Endothelial cell of umbilical vein (primary cell): ENCODE results near the gene EXOC5. TPM values are rescaled to one million over a fixed set of nuclear protein-coding genes. Genes with fewer than 3 reads are reported as not detected.

Experiments used
- BruUV-seq: library from RNA; stranded (reverse); fragments of 400-500 nt; replicated peaks from 2 replicates; lab custom pipeline; 2021; lab: Mats Ljungman, UMichigan
- CTCF ChIA-PET: fragments of 300-600, 350-600 bp; sonication (Branson Sonifier 250); formaldehyde crosslinking; loops from one replicate; lab custom pipeline; 2021; ENCODE audit warnings: antibody characterized with exemption, inconsistent platforms; lab: Charles Lee
- POLR2A ChIA-PET: fragments of 300-600, 350-600 bp; sonication (Branson Sonifier 250); formaldehyde crosslinking; loops from one replicate; lab custom pipeline; 2021; ENCODE audit warnings: antibody characterized with exemption, inconsistent platforms; lab: Charles Lee
- DNase-seq: peaks from one replicate; pipeline ENCODE4 v3.0.0-alpha.2; 2011; ENCODE audit warnings: low read depth, low spot score
- FAIRE-seq: peaks from 2 replicates; lab custom pipeline; 2011; peaks lifted over from hg19 to GRCh38; lab: Jason Lieb, UNC
- H2AFZ ChIP-seq: 2 replicates; pipeline ENCODE4 v1.6.0; 2012; ENCODE audit warnings: low read depth, low read length, control low read depth, inconsistent platforms
- H3K27ac ChIP-seq: 2 replicates; pipeline ENCODE4 v1.5.1; 2011; ENCODE audit warnings: low read depth, mild to moderate bottlenecking, control low read depth, low read length, moderate library complexity; ENCODE audit not compliant: insufficient read depth
- H3K27me3 ChIP-seq, 2 experiments: 2 replicates each; pipeline versions ENCODE4 v1.6.0 to v1.6.1; 2011; ENCODE audit warnings: low read length in 2 of 2, mixed read lengths in 1 of 2; ENCODE audit not compliant: control insufficient read depth in 2 of 2, insufficient read depth in 2 of 2
- H3K36me3 ChIP-seq, 2 experiments: 2 replicates in 1 of 2; 3 replicates in 1 of 2; pipeline ENCODE4 v1.5.1; 2011; ENCODE audit warnings: low read length in 2 of 2, mild to moderate bottlenecking in 1 of 2, moderate library complexity in 1 of 2; ENCODE audit not compliant: control insufficient read depth in 2 of 2, insufficient read depth in 2 of 2; ENCODE audit errors: extremely low read depth in 1 of 2
- H3K4me1 ChIP-seq: 3 replicates; pipeline ENCODE4 v1.5.1; 2011; ENCODE audit warnings: mild to moderate bottlenecking, low read length; ENCODE audit not compliant: control insufficient read depth, insufficient read depth; ENCODE audit errors: extremely low read depth
- H3K4me2 ChIP-seq: 2 replicates; pipeline ENCODE4 v1.6.1; 2011; ENCODE audit warnings: low read length, control low read depth, mixed read lengths; ENCODE audit not compliant: insufficient read depth
- H3K4me3 ChIP-seq, 3 experiments: fragments of 200-600 bp in 1 of 3; sonication (generic), shearing (Covaris generic) in 1 of 3; replicated peaks in 1 of 3; 2 replicates each; pipeline ENCODE4 v1.5.1; 2011 to 2016; ENCODE audit warnings: control low read depth in 3 of 3, low read length in 3 of 3, mild to moderate bottlenecking in 2 of 3, inconsistent platforms in 1 of 3, low read depth in 1 of 3, moderate library complexity in 1 of 3; ENCODE audit not compliant: insufficient read depth in 1 of 3
- H3K79me2 ChIP-seq: 2 replicates; pipeline ENCODE4 v1.6.0; 2012; ENCODE audit warnings: low read length, inconsistent platforms; ENCODE audit not compliant: control insufficient read depth, insufficient read depth
- H3K9ac ChIP-seq: replicated peaks from 2 replicates; pipeline ENCODE3; 2011; ENCODE audit warnings: low read length, control low read depth; ENCODE audit not compliant: insufficient read depth; ENCODE audit errors: extremely low read depth
- H3K9me1 ChIP-seq: replicated peaks from 3 replicates; pipeline ENCODE4 v1.6.0; 2011; ENCODE audit warnings: mild to moderate bottlenecking, low read length; ENCODE audit not compliant: control insufficient read depth, insufficient read depth; ENCODE audit errors: extremely low read depth
- H3K9me3 ChIP-seq: replicated peaks from 2 replicates; pipeline ENCODE4 v1.5.1; 2012; ENCODE audit warnings: low read length, inconsistent platforms; ENCODE audit not compliant: control insufficient read depth, insufficient read depth
- H4K20me1 ChIP-seq: replicated peaks from 2 replicates; pipeline ENCODE3; 2011; ENCODE audit warnings: mild to moderate bottlenecking, low read length; ENCODE audit not compliant: control insufficient read depth, insufficient read depth; ENCODE audit errors: extremely low read depth
- CTCF ChIP-seq, 2 donors: IDR thresholded peaks; 1 replicate in 1 of 2; 2 replicates in 1 of 2; pipeline ENCODE4 v1.5.1; 2011; ENCODE audit warnings: low read length in 2 of 2, mild to moderate bottlenecking in 2 of 2, moderate library complexity in 2 of 2, control low read depth in 1 of 2, inconsistent platforms in 1 of 2, low read depth in 1 of 2; ENCODE audit not compliant: insufficient read depth in 1 of 2; ENCODE audit errors: extremely low read depth in 1 of 2
- EZH2 ChIP-seq: IDR thresholded peaks from 2 replicates; pipeline ENCODE4 v1.6.1; 2012; ENCODE audit warnings: borderline replicate concordance, low read depth, mild to moderate bottlenecking, moderate library complexity, low read length, inconsistent platforms; ENCODE audit not compliant: severe bottlenecking
- FOS ChIP-seq: IDR thresholded peaks from 2 replicates; pipeline ENCODE4 v1.6.1; 2011; ENCODE audit warnings: mild to moderate bottlenecking, low read length, moderate library complexity, borderline replicate concordance; ENCODE audit not compliant: insufficient read depth
- GATA2 ChIP-seq: IDR thresholded peaks from 2 replicates; pipeline ENCODE4 v1.7.0; 2011; ENCODE audit warnings: low read depth, mild to moderate bottlenecking, moderate library complexity, mixed read lengths, low read length; ENCODE audit not compliant: insufficient read length, insufficient read depth
- JUN ChIP-seq: IDR thresholded peaks from 2 replicates; pipeline ENCODE4 v1.6.1; 2011; ENCODE audit warnings: borderline replicate concordance, low read depth; ENCODE audit not compliant: insufficient read length, insufficient read depth
- MAX ChIP-seq: IDR thresholded peaks from 2 replicates; pipeline ENCODE4 v1.6.1; 2011; ENCODE audit not compliant: insufficient read depth, insufficient read length
- MYC ChIP-seq: IDR thresholded peaks from one replicate; pipeline ENCODE4 v1.6.1; 2011; ENCODE audit warnings: mild to moderate bottlenecking, low read depth, low read length
- POLR2A ChIP-seq: IDR thresholded peaks from 2 replicates; pipeline ENCODE4 v1.6.1; 2012; ENCODE audit warnings: low read depth, mild to moderate bottlenecking, control low read depth, low read length
- POLR2AphosphoS5 ChIP-seq: IDR thresholded peaks from 2 replicates; pipeline ENCODE4 v1.6.1; 2012; ENCODE audit warnings: low read depth, mild to moderate bottlenecking, control low read depth, low read length, moderate library complexity; ENCODE audit not compliant: insufficient read depth
- dilution Hi-C: fragments of 300-500 bp; cut with MboI; formaldehyde crosslinking; loops from one replicate; pipeline ENCODE4 v1.15.0; 2019; ENCODE audit warnings: low sequenced_read_pairs; ENCODE audit not compliant: extremely low pct_ligation_motif_present
- intact Hi-C: fragments of 100-400 bp; cut with micrococcal nuclease; formaldehyde crosslinking; loops from one replicate; pipeline ENCODE4 v1.10.0; 2022
- polyA plus RNA-seq, 4 experiments: library from polyadenylated mRNA; depleted of rRNA in 3 of 4; stranded (reverse) in 3 of 4; unstranded in 1 of 4; fragments of >200 nt; gene quantifications; 2 replicates each; pipeline versions ENCODE4 v1.2.1 to v1.2.3, GENCODE V29; 2011 to 2012; ENCODE audit warnings: missing spikeins in 1 of 4
- total RNA-seq: library from RNA; stranded (reverse); gene quantifications from 2 replicates; pipeline ENCODE4 v1.2.3, GENCODE V29; 2021

EXOC5 gene
- total and polyA plus RNA-seq, 2 donors (not counting 3 experiments of a cell fraction or from before 2014, with no cell fraction given) = 23.9 to 104 TPM

GRCh38 chr14:57295239-57295638 is 26.5 kb upstream of the EXOC5 start:
- Histone ChIP-seq H2AFZ (no peak overlapping the region), H4K20me1 (no peaks in the 10 kb centered on the region), H3K9me3 (no peaks in the 10 kb centered on the region), H3K4me1 (no peaks in the 10 kb centered on the region), H3K9ac (no peak overlapping the region), H3K4me3 (no peak overlapping the region), H3K36me3 (peaks cover 0 to 3% of the 10 kb centered on the region in 2 experiments), H3K9me1 (no peaks in the 10 kb centered on the region), H3K79me2 (no peaks in the 10 kb centered on the region), H3K27ac (no peak overlapping the region), H3K4me2 (no peak overlapping the region), H3K27me3 (no peaks in the 10 kb centered on the region)
- intact Hi-C loops (loop anchor here (2.0 kb wide), 1 partner anchor 228 kb away; no protein-coding TSS in a partner anchor), dilution Hi-C loops (no loop called here)
- DNase-seq (no peak), FAIRE-seq (no peak)
- TF ChIP-seq POLR2A (no peak), GATA2 (no peak), POLR2AphosphoS5 (no peak), CTCF (IDR thresholded peaks at IDR 0.05; ENCODE audit: extremely low read depth in 1 of 2, insufficient read depth in 1 of 2, low read depth in 1 of 2, low read length in 2 of 2) (no peak), EZH2 (no peak), FOS (no peak), MAX (no peak), JUN (no peak), MYC (no peak)
- CTCF ChIA-PET = interaction anchor here (1.1 to 3.2 kb wide), 7 partner anchors 10 to 804 kb away, joined by 3 to 23 read pairs (median 5); no protein-coding TSS in a partner anchor
- POLR2A ChIA-PET = no interaction called here
- BruUV-seq = no TSS peak
